ENCODE measurements around the gene RIMS4.

GRCh38 chr20:44805979-44806620, 4.2 kb downstream of the RIMS4 start:
- TF ChIP-seq CTCF (IDR thresholded peaks at IDR 0.05) (no peak), POLR2A (IDR thresholded peaks at IDR 0.05) (no peak), POLR2AphosphoS5 (IDR thresholded peaks at IDR 0.05) (no peak)

Data from prostate gland (tissue), 2 donors.